Caco-2 (cell line): Measurements from ENCODE around the gene SPPL2B. TPM values are rescaled to one million over a fixed set of nuclear protein-coding genes. Genes with fewer than 3 reads are reported as not detected.

ENCODE experiments used
- BruUV-seq: library from RNA; stranded (reverse); fragments of 400-500 nt; replicated peaks from 2 replicates; lab custom pipeline; 2021; lab: Mats Ljungman, UMichigan
- CTCF ChIA-PET: fragments of 300-600 bp; sonication (Branson Sonifier 250); formaldehyde crosslinking; loops from one replicate; lab custom pipeline; 2022; ENCODE audit warnings: antibody characterized with exemption; lab: Charles Lee
- POLR2A ChIA-PET: fragments of 300-600 bp; sonication (Branson Sonifier 250); formaldehyde crosslinking; loops from one replicate; lab custom pipeline; 2022; ENCODE audit warnings: antibody characterized with exemption; lab: Charles Lee
- DNase-seq, 2 experiments: peaks; one replicate each; pipeline versions ENCODE4 v3.0.0 to v3.0.0-alpha.2; 2020 to 2022
- H3K27me3 ChIP-seq: replicated peaks from 2 replicates; pipeline ENCODE4 v1.6.0; 2011; ENCODE audit warnings: low read length; ENCODE audit not compliant: control insufficient read depth, insufficient read depth
- H3K36me3 ChIP-seq: 2 replicates; pipeline ENCODE4 v1.5.1; 2011; ENCODE audit warnings: low read length; ENCODE audit not compliant: control insufficient read depth, insufficient read depth
- H3K4me1 ChIP-seq: fragments of 250-450 bp; sonication (Bioruptor Pico); 2 replicates; pipeline ENCODE4 v1.5.1; 2020; ENCODE audit warnings: mild to moderate bottlenecking
- H3K4me3 ChIP-seq: 2 replicates; pipeline ENCODE4 v1.5.1; 2011; ENCODE audit warnings: low read depth, mild to moderate bottlenecking, control low read depth, low read length
- H3K9me3 ChIP-seq: fragments of 250-450 bp; sonication (Bioruptor Pico); 2 replicates; pipeline ENCODE4 v1.5.1; 2020; ENCODE audit warnings: mild to moderate bottlenecking, moderate library complexity
- H3K27ac Mint-ChIP-seq: one replicate; pipeline ENCODE4 v1.8.0; 2022; ENCODE audit warnings: mixed read lengths; ENCODE audit not compliant: unreplicated experiment
- H3K27me3 Mint-ChIP-seq: one replicate; pipeline ENCODE4 v1.8.0; 2022; ENCODE audit warnings: mixed read lengths; ENCODE audit not compliant: insufficient read depth, unreplicated experiment
- H3K36me3 Mint-ChIP-seq: one replicate; pipeline ENCODE4 v1.8.0; 2022; ENCODE audit warnings: mild to moderate bottlenecking, mixed read lengths; ENCODE audit not compliant: insufficient read depth, unreplicated experiment
- H3K4me1 Mint-ChIP-seq: one replicate; pipeline ENCODE4 v1.8.0; 2022; ENCODE audit warnings: low read depth, mixed read lengths; ENCODE audit not compliant: unreplicated experiment
- H3K4me3 Mint-ChIP-seq: one replicate; pipeline ENCODE4 v1.8.0; 2022; ENCODE audit warnings: mild to moderate bottlenecking, moderate library complexity, mixed read lengths; ENCODE audit not compliant: unreplicated experiment
- H3K9me3 Mint-ChIP-seq: one replicate; pipeline ENCODE4 v1.8.0; 2022; ENCODE audit warnings: mixed read lengths; ENCODE audit not compliant: unreplicated experiment
- intact Hi-C: fragments of 100-400 bp; cut with micrococcal nuclease; formaldehyde crosslinking; loops from one replicate; pipeline ENCODE4 v1.10.0; 2022; ENCODE audit not compliant: unreplicated experiment
- total RNA-seq: library from RNA; stranded (reverse); gene quantifications from 2 replicates; pipeline ENCODE4 v1.2.3, GENCODE V29; 2022
- TF ChIP-seq, protein P1 (sequence below), 2 experiments: fragments of 200-600 bp in 1 of 2; IDR thresholded peaks; 1 replicate in 1 of 2; 2 replicates in 1 of 2; pipeline versions ENCODE4 v1.5.1 to v1.8.0; 2011 to 2022; ENCODE audit warnings: antibody characterized with exemption in 1 of 2, control low read depth in 1 of 2, inconsistent platforms in 1 of 2, low read depth in 1 of 2, low read length in 1 of 2, mild to moderate bottlenecking in 1 of 2, moderate library complexity in 1 of 2; ENCODE audit not compliant: insufficient read depth in 1 of 2, severe bottlenecking in 1 of 2, unreplicated experiment in 1 of 2

The SPPL2B gene
- total RNA-seq, 1 experiment from 2014 or later, result 92.3 TPM

DNA sequence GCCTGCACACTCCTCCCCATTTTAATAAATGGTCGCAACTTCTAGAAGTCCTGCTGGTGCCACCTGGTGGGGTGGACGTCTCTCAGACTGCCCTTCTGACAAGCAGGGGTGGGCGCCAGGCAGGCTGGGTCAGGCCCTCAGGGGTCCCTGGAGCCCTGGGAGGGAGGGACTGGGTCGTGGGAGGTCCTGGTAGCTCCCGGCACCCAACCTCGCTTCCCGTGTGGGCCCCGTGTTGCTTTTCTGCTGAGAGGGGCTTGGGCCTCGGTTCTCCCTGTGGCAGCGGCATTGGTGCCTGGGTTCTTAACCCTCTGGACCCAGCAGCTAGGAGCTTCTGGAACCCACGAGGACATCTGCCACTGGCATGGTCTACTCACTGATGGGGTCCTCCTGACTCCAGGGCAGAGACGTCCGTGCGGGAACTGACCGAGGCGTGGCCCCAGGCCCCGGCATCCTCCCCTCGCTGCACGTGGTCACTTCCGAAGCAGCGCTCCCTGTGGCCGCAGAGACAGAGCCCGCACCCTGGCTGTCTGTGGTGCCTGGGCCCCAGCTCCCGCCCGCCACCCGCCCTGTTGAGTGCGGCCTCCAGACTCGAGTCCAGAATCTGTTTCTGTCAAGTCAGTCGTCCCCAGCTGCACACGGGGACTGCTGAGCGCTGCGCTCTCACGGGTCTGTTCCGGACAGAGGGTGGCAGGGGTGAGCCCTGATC lies 25.6 kb downstream of the SPPL2B start:
- no peak for DNase-seq
- no peak overlapping the region for H3K4me3 Mint-ChIP-seq
- H3K4me1 ChIP-seq, result no peaks in the 10 kb centered on the region
- no peak overlapping the region for H3K27ac Mint-ChIP-seq
- CTCF ChIA-PET, result no interaction called here
- BruUV-seq, result no TSS peak
- TF ChIP-seq, protein P1, sequence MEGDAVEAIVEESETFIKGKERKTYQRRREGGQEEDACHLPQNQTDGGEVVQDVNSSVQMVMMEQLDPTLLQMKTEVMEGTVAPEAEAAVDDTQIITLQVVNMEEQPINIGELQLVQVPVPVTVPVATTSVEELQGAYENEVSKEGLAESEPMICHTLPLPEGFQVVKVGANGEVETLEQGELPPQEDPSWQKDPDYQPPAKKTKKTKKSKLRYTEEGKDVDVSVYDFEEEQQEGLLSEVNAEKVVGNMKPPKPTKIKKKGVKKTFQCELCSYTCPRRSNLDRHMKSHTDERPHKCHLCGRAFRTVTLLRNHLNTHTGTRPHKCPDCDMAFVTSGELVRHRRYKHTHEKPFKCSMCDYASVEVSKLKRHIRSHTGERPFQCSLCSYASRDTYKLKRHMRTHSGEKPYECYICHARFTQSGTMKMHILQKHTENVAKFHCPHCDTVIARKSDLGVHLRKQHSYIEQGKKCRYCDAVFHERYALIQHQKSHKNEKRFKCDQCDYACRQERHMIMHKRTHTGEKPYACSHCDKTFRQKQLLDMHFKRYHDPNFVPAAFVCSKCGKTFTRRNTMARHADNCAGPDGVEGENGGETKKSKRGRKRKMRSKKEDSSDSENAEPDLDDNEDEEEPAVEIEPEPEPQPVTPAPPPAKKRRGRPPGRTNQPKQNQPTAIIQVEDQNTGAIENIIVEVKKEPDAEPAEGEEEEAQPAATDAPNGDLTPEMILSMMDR (IDR thresholded peaks at IDR 0.05; ENCODE audit: insufficient read depth in 1 of 2, low read depth in 1 of 2, low read length in 1 of 2, severe bottlenecking in 1 of 2, unreplicated experiment in 1 of 2), result no peak
- no peaks in the 10 kb centered on the region for H3K27me3 Mint-ChIP-seq
- no peaks in the 10 kb centered on the region for H3K9me3 Mint-ChIP-seq
- H3K27me3 ChIP-seq, result no peaks in the 10 kb centered on the region
- no peak overlapping the region for H3K4me3 ChIP-seq
- POLR2A ChIA-PET, result no interaction called here
- no peaks in the 10 kb centered on the region for H3K9me3 ChIP-seq
- intact Hi-C loops, result no loop called here
- H3K4me1 Mint-ChIP-seq, result no peaks in the 10 kb centered on the region
- no peaks in the 10 kb centered on the region for H3K36me3 Mint-ChIP-seq
- no peaks in the 10 kb centered on the region; the same call in none of the 2 replicates for H3K36me3 ChIP-seq

DNA sequence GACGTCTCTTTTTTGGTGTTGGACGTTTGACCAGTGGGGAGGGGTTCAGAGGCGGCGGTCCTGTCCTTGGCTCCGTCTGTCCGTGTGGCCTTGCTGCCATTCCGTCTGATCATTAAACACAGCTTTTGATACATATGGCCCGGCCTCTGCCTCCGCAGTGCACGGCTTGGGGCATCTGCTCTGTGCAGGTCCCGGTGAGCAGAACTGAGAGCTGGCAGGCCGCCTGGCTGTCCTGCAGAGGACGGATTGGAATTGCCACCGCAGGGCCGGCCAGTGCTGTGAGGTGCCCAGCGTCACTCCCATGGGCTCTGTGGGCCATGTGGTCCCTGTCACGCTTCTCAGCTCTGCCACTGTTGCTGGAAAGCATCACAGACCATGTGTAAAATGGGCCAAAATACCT lies 26.2 kb downstream of the SPPL2B start:
- Mint-ChIP-seq H3K4me1 (no peaks in the 10 kb centered on the region), H3K27me3 (no peaks in the 10 kb centered on the region), H3K9me3 (no peaks in the 10 kb centered on the region), H3K36me3 (no peaks in the 10 kb centered on the region), H3K27ac (no peak overlapping the region), H3K4me3 (no peak overlapping the region)
- Histone ChIP-seq H3K4me3 (no peak overlapping the region), H3K27me3 (no peaks in the 10 kb centered on the region), H3K4me1 (no peaks in the 10 kb centered on the region), H3K36me3 (no peaks in the 10 kb centered on the region; the same call in none of the 2 replicates), H3K9me3 (no peaks in the 10 kb centered on the region)
- intact Hi-C loops, result no loop called here
- POLR2A ChIA-PET, result no interaction called here
- BruUV-seq, result no TSS peak
- TF ChIP-seq, protein P1 (IDR thresholded peaks at IDR 0.05; ENCODE audit: insufficient read depth in 1 of 2, low read depth in 1 of 2, low read length in 1 of 2, severe bottlenecking in 1 of 2, unreplicated experiment in 1 of 2), result no peak
- DNase-seq, result no peak
- CTCF ChIA-PET, result no interaction called here

DNA sequence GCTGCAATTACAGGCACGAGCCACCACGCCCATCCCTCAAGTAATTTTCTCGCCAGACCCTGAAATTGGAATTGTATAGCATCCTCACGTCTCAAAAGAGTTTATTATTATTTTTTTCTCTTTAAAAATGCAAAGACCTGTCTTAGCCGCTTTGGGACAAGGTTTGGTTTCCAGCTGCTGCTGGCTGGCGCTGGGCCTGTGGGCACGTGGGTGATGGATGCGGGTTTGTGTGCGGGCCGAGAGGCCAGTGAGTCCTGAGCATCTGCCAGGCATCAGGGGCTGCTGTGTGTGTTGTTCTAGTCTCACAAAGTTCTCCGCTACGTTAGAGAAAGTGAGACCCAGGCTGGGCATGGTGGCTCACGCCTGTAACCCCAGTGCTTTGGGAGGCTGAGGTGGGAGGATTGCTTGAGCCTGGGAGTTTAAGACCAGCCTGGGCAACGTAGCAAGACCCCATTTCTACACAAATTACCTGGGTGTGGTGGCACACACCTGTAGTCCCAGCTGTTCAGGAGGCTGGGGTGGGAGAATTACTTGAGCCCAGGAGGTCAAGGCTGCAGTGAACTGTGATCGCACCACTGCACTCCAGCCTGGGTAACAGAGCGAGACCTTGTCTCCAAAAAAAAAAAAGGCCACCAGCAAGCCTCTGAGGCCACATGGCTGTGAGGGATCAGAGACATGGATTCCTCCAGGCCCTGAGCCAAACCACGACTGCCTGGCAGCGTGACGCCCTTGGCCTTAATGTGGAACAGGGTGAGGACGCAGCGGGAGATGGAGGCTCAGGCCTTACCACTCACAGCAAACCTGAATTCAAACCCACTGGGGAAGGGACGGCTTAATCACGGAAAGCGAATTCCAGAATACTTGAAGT lies 26.9 kb downstream of the SPPL2B start:
- Mint-ChIP-seq H3K9me3 (no peaks in the 10 kb centered on the region), H3K36me3 (peaks cover 2% of the 10 kb centered on the region), H3K4me1 (no peaks in the 10 kb centered on the region), H3K27me3 (no peaks in the 10 kb centered on the region), H3K4me3 (no peak overlapping the region), H3K27ac (no peak overlapping the region)
- no peak overlapping the region for H3K4me3 ChIP-seq
- ChIA-PET CTCF (no interaction called here), POLR2A (no interaction called here)
- no TSS peak for BruUV-seq
- intact Hi-C loops, result no loop called here
- no peaks in the 10 kb centered on the region for H3K4me1 ChIP-seq
- no peak for DNase-seq
- H3K27me3 ChIP-seq, result no peaks in the 10 kb centered on the region
- no peaks in the 10 kb centered on the region; the same call in none of the 2 replicates for H3K36me3 ChIP-seq
- TF ChIP-seq, protein P1 (IDR thresholded peaks at IDR 0.05; ENCODE audit: insufficient read depth in 1 of 2, low read depth in 1 of 2, low read length in 1 of 2, severe bottlenecking in 1 of 2, unreplicated experiment in 1 of 2), result no peak
- H3K9me3 ChIP-seq, result no peaks in the 10 kb centered on the region
